Subcutaneous adipose tissue (tissue), 4 donors: ENCODE measurements around the gene HDAC10. TPM values are rescaled to one million over a fixed set of nuclear protein-coding genes. Genes with fewer than 3 reads are reported as not detected.

Experiments
- CTCF ChIP-seq: fragments of 450-650 bp; IDR thresholded peaks from one replicate; pipeline ENCODE4 v1.5.1; 2016; ENCODE audit warnings: low read depth, mild to moderate bottlenecking, control low read depth, antibody characterized with exemption, moderate library complexity
- total RNA-seq, 4 donors: library from RNA; depleted of rRNA; stranded (reverse); fragments of >200 nt; gene quantifications; one replicate each; pipeline ENCODE4 v1.1.0, GENCODE V29; 2016

The HDAC10 gene
- total RNA-seq, 4 donors from 2014 or later = 10.4 to 55.0 (median 22.7) TPM

- TF ChIP-seq CTCF = no peak
These were observed 46.6 kb upstream of the HDAC10 start for GRCh38 chr22:50297510-50298265.

GRCh38 chr22:50296658-50297490 lies 45.8 kb upstream of the HDAC10 start:
- no peak for TF ChIP-seq CTCF

DNA sequence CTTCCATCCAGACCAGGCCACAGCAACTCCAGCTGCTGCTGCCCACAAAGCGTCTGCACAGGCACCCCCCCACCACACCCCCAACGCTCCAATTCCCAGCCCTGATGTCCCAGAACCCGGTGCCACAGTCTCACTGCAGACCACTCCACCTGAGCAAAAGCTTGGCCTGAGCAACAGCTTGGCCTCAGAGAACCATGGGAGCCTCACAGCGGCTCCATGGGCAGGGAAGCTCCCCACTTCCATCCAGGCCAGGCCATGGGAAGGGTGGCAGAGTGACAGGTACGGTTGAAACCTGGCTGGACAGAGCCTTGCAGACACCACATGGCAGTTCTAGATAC lies 43.2 kb upstream of the HDAC10 start:
- TF ChIP-seq CTCF = no peak

DNA sequence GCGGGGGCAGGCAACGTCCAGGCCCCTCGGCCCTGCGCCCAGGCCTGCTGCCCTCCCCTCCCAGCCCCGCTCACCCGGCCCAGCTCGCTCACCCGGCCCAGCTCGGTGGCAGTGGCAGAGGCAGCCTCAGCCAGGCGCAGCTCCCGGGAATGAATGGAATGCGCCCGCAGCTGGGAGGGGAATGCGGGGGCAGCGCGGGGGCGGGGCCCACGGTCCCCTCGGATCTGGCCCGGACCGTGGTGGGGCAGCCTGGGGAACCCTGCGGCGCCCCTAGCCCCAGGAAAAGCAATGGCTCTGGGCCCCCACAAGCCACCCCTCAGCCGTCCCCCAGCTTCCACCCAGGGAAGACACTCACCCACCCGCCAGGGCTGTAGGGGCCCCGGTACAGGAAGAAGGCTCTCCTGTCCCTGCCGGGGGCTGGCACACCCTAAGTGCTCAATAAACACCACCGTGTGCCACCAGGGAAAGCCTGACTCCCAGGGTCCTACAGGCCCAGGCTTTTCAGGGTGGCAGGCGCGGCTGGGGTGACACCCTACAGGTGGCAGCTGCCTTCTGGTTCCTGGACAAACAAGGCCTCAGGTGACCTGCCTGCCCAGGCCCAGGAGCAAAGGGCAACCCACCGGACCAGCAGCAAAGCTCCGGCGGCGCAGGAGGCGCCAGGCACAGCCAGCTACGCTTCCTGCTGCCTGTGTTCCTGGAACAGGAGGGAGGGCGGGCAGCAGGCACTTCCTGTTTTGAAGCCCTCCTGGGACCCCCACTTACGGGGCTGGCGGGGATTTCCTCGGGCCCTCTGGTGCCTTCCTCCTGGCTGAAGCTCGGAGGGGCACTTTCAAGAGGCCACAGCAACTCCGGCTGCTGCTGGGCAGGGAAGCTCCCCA lies 42.6 kb upstream of the HDAC10 start:
- no peak for TF ChIP-seq CTCF

DNA sequence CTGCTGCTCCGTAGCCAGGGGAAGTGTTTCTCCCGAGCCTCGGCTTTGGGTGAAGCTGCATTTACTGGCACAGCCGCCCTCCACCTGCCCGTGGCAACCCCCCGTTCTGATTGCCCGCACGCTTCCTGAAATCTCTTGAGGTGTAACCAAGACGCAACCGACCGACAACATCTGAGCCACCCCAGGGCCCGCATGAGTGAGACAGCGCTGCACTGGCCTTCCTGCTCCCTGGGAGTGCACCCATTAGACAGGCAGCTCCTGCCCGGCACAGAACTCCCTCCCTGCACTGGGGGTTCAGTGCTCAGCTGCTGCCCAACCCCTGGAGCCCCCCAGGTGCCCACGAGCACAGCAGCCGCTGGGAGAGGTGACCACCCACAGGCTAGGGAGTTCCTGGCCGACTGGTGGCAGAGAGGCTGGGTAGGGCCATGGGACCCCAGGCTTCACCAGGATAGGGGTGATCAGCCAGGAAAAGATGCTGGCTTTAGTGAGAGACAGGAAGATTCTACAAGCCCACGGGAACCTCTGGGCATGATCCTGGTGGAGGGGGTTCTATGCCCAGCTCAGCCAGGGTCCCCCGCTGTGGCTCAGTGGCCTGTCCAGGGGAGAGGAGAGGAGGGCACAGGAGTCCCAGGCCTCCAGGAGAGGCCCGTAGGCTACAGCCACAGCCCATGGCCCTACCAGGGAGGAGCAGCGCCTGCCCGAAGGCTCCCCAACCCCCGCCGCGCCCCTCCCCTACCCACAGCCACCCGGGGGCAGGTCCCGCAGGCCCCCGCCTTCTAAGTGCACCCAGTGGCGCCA lies 41.8 kb upstream of the HDAC10 start:
- no peak for TF ChIP-seq CTCF

DNA sequence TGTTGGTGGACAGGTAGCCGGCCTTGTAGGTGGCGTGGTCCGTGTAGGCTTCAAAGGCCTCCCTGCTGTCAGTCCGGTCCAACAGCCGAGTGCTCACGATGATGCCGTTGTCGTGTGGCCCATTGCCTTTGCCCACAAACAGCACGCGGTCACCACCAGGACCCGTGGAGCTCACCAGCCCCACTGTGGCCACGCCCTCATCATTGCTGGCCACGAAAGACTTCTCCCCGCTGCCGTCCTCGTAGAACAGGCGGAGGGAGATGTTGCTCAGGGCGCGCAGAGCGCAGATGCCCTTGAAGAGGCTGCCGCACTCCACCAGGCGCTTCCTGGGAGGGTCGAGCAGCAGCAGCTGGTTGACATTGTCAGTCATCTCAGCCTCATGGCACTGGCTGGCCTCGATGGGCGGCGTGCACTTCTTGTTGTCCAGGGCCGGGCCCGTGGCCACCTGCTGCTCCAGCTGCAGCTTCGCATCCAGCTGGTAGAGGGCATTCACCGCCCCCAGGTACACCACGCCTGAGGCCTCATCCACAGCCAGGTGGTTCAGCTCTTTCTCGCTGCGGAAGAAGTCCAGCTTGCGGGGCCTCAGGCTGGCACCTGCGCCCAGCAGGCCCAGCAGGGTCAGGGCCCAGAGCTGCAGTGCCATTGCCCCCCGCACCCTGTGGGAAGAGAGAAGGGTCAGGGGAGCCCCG lies 39.0 kb upstream of the HDAC10 start:
- TF ChIP-seq CTCF = no peak
